Breast epithelium (tissue), 3 donors: ENCODE data around the gene GNGT1.

Experiments
- POLR2A ChIP-seq: fragments of 450-650 bp; IDR thresholded peaks from one replicate; pipeline ENCODE4 v1.6.1; 2016; ENCODE audit warnings: antibody characterized with exemption, mild to moderate bottlenecking, moderate library complexity
- TF ChIP-seq, protein P1 (sequence below), 3 donors: fragments of 450-650 bp; IDR thresholded peaks; one replicate each; pipeline ENCODE4 v1.5.1; 2016 to 2017; ENCODE audit warnings: antibody characterized with exemption in 3 of 3, mild to moderate bottlenecking in 3 of 3, moderate library complexity in 3 of 3

DNA sequence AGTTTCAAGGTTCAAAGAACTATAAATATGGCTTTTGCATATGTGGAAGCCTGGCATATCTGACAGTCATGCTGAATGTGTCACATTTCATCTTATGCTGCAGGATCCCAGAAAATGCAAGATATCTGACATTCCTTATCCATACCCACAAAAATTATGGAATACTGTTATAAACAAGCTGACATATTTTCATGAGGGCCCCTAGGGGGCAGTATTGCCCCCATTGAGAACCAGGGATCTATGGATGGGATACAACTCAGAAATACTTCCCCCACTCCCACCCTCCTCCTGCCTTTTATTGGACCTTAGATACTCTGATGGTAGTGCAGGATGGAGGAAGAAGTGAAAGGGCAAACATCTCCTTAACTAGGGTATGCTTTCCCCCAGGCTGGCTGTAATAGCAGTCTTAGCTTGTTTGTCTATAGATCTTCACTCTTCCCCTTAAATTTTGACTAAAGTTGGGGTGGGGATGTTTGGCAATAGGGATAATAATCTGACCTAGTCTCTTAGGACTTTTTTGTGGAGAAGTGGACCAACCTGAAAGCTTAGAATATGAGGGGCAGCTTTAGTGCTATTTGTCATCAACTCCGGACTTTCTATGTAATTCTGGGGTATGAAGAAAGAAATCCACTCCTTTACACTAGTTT, 3.5 kb upstream of the GNGT1 start:
- TF ChIP-seq, protein P1, sequence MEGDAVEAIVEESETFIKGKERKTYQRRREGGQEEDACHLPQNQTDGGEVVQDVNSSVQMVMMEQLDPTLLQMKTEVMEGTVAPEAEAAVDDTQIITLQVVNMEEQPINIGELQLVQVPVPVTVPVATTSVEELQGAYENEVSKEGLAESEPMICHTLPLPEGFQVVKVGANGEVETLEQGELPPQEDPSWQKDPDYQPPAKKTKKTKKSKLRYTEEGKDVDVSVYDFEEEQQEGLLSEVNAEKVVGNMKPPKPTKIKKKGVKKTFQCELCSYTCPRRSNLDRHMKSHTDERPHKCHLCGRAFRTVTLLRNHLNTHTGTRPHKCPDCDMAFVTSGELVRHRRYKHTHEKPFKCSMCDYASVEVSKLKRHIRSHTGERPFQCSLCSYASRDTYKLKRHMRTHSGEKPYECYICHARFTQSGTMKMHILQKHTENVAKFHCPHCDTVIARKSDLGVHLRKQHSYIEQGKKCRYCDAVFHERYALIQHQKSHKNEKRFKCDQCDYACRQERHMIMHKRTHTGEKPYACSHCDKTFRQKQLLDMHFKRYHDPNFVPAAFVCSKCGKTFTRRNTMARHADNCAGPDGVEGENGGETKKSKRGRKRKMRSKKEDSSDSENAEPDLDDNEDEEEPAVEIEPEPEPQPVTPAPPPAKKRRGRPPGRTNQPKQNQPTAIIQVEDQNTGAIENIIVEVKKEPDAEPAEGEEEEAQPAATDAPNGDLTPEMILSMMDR (IDR thresholded peaks at IDR 0.05) = peak; percentile 26 to 40 (median 34)
- no peak for TF ChIP-seq POLR2A
